Ovary (tissue), 9 donors: ENCODE measurements around the gene SFT2D1. TPM values are rescaled to one million over a fixed set of nuclear protein-coding genes. Genes with fewer than 3 reads are reported as not detected.

ENCODE experiments used
- DNase-seq, 5 donors: peaks; one replicate each; pipeline ENCODE4 v3.0.0-alpha.2; 2019 to 2020
- H3K27ac ChIP-seq, 2 donors: fragments of 200-600 bp; one replicate each; pipeline versions ENCODE4 v1.5.1 to v1.8.0; 2019 to 2022
- H3K27me3 ChIP-seq: fragments of 200-600 bp; one replicate; pipeline ENCODE4 v1.8.0; 2022
- H3K36me3 ChIP-seq: fragments of 200-600 bp; sonication (generic); one replicate; pipeline ENCODE4 v1.5.1; 2019
- H3K4me1 ChIP-seq: one replicate; pipeline ENCODE4 v1.8.1; 2013; ENCODE audit warnings: mild to moderate bottlenecking, moderate library complexity; ENCODE audit not compliant: insufficient read depth
- H3K4me3 ChIP-seq: fragments of 200-600 bp; sonication (generic); one replicate; pipeline ENCODE4 v1.5.1; 2017
- H3K9me3 ChIP-seq, 2 donors: fragments of 200-600 bp in 1 of 2; sonication (generic) in 1 of 2; one replicate each; pipeline versions ENCODE4 v1.5.1 to v1.8.1; 2013 to 2019; ENCODE audit warnings: mild to moderate bottlenecking in 1 of 2, moderate library complexity in 1 of 2
- EP300 ChIP-seq: sonication (generic); formaldehyde crosslinking; IDR thresholded peaks from one replicate; pipeline ENCODE4 v1.6.1; 2017; ENCODE audit warnings: antibody characterized with exemption
- POLR2A ChIP-seq: fragments of 450-650 bp; IDR thresholded peaks from one replicate; pipeline ENCODE4 v1.6.1; 2017; ENCODE audit warnings: antibody characterized with exemption, mild to moderate bottlenecking, moderate library complexity
- WGBS, 3 donors: extraction: QIAGEN DNeasy Blood & Tissue Kit in 1 of 3; methylation state at CpG; one replicate each; pipeline versions ENCODE4 v1.1.5 to v1.1.7; 2013 to 2017; 5-methylcytosine and 5-hydroxymethylcytosine counted together
- intact Hi-C, 4 donors: fragments of 100-400 bp; cut with DNase I; formaldehyde crosslinking; loops; one replicate each; pipeline versions ENCODE4 v1.11.0 to v1.15.1; 2022 to 2023
- polyA plus RNA-seq, 2 donors: library from polyadenylated mRNA; stranded (reverse); fragments of 200-250 nt in 1 of 2; fragments of 350-450 nt in 1 of 2; fragmentation: Illumina TruSeq in 1 of 2; extraction: RNeasy Lipid Tissue Mini Kit (QIAGEN cat#74804) in 1 of 2; gene quantifications; one replicate each; pipeline ENCODE4 v1.2.3, GENCODE V29; 2013 to 2014
- total RNA-seq, 7 donors: library from RNA; depleted of rRNA in 2 of 7; stranded (reverse); fragments of >200 nt in 2 of 7; fragmentation: NEBNext Ultra II Directional in 3 of 7; extraction: Animal tissue kit (Norgen Biotek cat#: 25700) in 3 of 7; gene quantifications; one replicate each; pipeline versions ENCODE4 v1.1.0 to v1.2.4, GENCODE V29; 2016 to 2023
- TF ChIP-seq, protein P1 (sequence below), 3 donors: fragments of 450-650 bp in 2 of 3; fragments of 200-600 bp in 1 of 3; IDR thresholded peaks; one replicate each; pipeline versions ENCODE4 v1.5.1 to v1.8.0; 2016 to 2022; ENCODE audit warnings: antibody characterized with exemption in 3 of 3, mild to moderate bottlenecking in 1 of 3
- donor health status: DM: no; HTN: no; CAD: no; lungs with moderate emphysema.
- donor health status: DM: no; HTN: no; CAD: no.
- donor health status: Bipolar disorder and iron deficiency.
- donor health status: DM: yes; HTN: yes; CAD: no.
- donor health status: DM: no; HTN: no; CAD: no.
- donor health status: DM: yes; HTN: yes; CAD: no.

Gene SFT2D1
- total and polyA plus RNA-seq, 9 donors = 25.9 to 50.3 (median 34.4) TPM

DNA sequence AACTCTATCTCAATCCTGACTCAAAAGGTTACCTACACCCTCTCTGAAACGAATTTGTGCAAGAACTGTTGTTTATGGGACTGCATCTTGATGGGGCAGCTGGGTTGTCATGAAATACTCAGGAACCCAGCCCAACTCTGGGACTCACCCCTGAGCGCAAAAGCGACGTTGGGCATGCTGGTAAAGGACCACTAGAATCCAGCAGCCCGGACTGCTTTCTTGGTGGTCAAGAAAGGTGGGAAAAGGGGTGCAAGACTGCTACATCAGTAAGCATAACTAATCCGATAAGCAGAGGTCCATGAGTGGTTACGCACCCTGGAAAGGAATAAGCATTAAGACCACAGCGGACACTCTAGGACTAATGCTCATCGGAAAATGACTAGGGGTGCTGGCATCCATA lies 27.9 kb downstream of the SFT2D1 start:
- Histone ChIP-seq H3K27ac (no peak overlapping the region), H3K4me3 (no peak overlapping the region), H3K27me3 (no peaks in the 10 kb centered on the region), H3K9me3 (no peaks in the 10 kb centered on the region), H3K36me3 (no peaks in the 10 kb centered on the region), H3K4me1 (no peaks in the 10 kb centered on the region)
- TF ChIP-seq POLR2A (no peak), EP300 (no peak)
- TF ChIP-seq, protein P1, sequence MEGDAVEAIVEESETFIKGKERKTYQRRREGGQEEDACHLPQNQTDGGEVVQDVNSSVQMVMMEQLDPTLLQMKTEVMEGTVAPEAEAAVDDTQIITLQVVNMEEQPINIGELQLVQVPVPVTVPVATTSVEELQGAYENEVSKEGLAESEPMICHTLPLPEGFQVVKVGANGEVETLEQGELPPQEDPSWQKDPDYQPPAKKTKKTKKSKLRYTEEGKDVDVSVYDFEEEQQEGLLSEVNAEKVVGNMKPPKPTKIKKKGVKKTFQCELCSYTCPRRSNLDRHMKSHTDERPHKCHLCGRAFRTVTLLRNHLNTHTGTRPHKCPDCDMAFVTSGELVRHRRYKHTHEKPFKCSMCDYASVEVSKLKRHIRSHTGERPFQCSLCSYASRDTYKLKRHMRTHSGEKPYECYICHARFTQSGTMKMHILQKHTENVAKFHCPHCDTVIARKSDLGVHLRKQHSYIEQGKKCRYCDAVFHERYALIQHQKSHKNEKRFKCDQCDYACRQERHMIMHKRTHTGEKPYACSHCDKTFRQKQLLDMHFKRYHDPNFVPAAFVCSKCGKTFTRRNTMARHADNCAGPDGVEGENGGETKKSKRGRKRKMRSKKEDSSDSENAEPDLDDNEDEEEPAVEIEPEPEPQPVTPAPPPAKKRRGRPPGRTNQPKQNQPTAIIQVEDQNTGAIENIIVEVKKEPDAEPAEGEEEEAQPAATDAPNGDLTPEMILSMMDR (IDR thresholded peaks at IDR 0.05) = no peak
- intact Hi-C loops = no loop called here
- no peak for DNase-seq
- 79 to 86% (median 80%) methylated on average over 9 of the region's 9 CpGs for WGBS, 3 donors

DNA sequence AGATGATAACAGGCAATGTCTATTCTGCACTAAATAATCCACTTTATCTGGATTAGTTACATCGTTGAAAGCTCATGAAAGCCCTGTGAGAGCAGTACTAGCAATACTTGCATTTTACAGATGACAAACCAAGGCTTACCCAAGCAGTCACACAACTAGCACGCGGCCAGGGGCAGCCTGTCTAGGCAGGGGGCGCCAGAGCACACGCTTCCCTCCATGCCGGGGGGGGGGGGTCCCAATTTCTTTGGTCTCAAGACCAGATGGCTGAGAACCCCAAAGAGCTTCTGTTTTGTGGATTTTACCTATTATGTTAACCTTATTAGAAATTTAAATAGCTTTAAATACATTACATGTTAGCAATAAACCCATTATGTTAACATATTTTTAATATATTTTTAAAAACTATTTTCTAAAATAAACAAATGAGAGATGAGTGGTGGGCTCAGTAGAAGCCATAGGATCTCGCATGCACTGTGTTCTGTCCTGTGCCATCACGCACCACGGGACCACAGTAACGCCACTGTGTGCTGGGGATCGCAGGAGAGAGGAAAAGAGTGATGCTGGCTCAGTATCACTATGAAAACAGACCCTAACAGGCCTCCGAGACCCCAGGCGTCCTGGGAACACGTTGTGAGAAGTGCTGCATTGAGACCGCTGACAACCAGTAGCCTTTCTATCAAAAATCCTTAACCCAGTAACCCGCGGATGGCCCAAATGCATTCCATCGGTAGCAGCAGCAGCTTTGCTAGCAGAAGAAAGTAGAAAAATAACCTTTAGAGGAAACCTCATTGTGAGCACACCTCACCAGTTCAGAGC lies 28.9 kb downstream of the SFT2D1 start:
- H3K4me3 ChIP-seq = no peak overlapping the region
- no peaks in the 10 kb centered on the region for H3K27me3 ChIP-seq
- no peak for TF ChIP-seq POLR2A
- no peak for TF ChIP-seq EP300
- TF ChIP-seq, protein P1 (IDR thresholded peaks at IDR 0.05) = no peak
- DNase-seq = no peak
- no peaks in the 10 kb centered on the region for H3K9me3 ChIP-seq
- H3K36me3 ChIP-seq = no peaks in the 10 kb centered on the region
- no peaks in the 10 kb centered on the region for H3K4me1 ChIP-seq
- intact Hi-C loops = no loop called here
- H3K27ac ChIP-seq = no peak overlapping the region
- WGBS, 3 donors = 56 to 57% (median 56%) methylated on average over 18 of the region's 18 CpGs

DNA sequence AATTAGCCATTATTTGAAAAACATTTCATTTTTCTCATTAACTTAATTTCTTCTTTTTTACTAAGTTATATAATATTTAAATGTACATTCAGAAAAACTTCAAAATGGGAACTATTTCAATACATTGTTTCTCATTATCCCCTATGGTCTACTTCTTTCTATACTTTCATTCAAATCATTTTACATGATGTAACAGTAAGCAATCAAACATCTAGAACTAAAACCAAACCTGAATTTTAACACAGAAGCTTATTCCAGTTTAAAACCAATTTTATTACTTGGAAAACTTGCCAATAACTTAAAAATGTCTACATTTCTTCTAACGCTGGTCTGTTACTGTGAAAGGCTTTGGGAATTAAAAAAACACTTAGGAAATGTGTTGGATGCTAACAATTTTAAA lies 29.5 kb downstream of the SFT2D1 start:
- intact Hi-C loops = no loop called here
- TF ChIP-seq POLR2A = no peak
- TF ChIP-seq EP300 = no peak
- no peaks in the 10 kb centered on the region for H3K9me3 ChIP-seq
- H3K4me1 ChIP-seq = no peaks in the 10 kb centered on the region
- DNase-seq = no peak
- no peak overlapping the region for H3K4me3 ChIP-seq
- H3K27ac ChIP-seq = no peak overlapping the region
- H3K27me3 ChIP-seq = no peaks in the 10 kb centered on the region
- no peaks in the 10 kb centered on the region for H3K36me3 ChIP-seq
- 34 to 51% (median 41%) methylated on average over 1 of the region's 1 CpG for WGBS, 3 donors

DNA sequence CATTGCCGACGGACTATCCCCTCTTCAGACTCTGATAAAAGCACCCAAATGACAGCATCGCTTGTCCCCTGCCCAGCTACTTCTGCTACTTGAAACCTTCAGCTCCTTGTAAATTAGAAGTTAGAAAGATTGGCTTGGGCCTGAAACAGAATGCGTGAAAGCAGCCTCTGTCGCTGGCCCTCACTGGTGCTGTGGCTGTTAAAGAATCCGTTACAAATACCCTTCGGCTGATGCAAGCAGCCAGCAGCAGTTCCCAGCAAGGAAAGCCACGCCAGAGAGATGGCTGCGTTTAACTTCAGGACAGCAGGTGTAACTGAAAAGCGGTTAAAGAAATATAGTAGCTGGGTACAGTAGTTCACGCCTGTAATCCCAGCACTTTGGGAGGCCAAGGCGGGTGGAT lies 31.7 kb downstream of the SFT2D1 start:
- Histone ChIP-seq H3K4me1 (peaks cover 3% of the 10 kb centered on the region), H3K27ac (no peak overlapping the region), H3K9me3 (no peaks in the 10 kb centered on the region), H3K4me3 (no peak overlapping the region), H3K27me3 (peaks cover 4% of the 10 kb centered on the region), H3K36me3 (no peaks in the 10 kb centered on the region)
- no peak for DNase-seq
- TF ChIP-seq POLR2A = no peak
- intact Hi-C loops = no loop called here
- 82 to 86% (median 85%) methylated on average over 12 of the region's 12 CpGs for WGBS, 3 donors

DNA sequence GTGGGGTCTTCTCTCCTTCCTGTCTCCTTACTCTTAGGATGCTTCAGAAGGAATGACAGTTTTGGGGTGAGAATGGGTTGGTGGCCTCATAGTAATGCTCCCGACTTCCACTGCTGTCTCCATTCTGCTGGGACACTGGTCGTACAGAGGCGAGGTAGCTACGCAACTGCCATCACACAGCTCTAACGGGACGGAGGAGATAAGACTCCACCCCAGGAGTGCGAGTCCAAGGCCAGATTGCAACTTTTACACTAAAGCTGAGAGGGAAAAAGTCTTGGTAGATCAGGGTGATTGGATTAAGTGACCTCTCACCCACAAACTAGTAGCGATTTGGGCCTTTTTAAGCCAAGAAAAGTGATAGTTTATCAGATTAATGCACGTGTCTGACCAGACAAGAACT lies 32.4 kb downstream of the SFT2D1 start:
- WGBS, 3 donors = 77 to 88% (median 79%) methylated on average over 9 of the region's 9 CpGs
- peaks cover 4% of the 10 kb centered on the region for H3K27me3 ChIP-seq

More for the DNA sequence above, 32.4 kb downstream of the SFT2D1 start:
- Histone ChIP-seq H3K4me1 (peaks cover 3% of the 10 kb centered on the region), H3K9me3 (no peaks in the 10 kb centered on the region), H3K27ac (no peak overlapping the region), H3K36me3 (no peaks in the 10 kb centered on the region), H3K4me3 (no peak overlapping the region)
- TF ChIP-seq EP300 (no peak), POLR2A (no peak)
- TF ChIP-seq, protein P1 (IDR thresholded peaks at IDR 0.05) = no peak
- intact Hi-C loops = no loop called here
- no peak for DNase-seq
